DMS 273 treated with DMSO at 0.1 percent for 48 hours (cell line): Measurements from ENCODE around the gene DRG1.
"Not testable (repeated sequence)": the region's sequence is repeated elsewhere in the genome, so short reads cannot be mapped to it uniquely, and the experiment has no call there.

Experiments used
- DNase-seq: peaks from one replicate; lab custom pipeline; 2025; lab: John Stamatoyannopoulos, UW

The DRG1 gene

GRCh38 chr22:31442768-31443489, 43.5 kb downstream of the DRG1 start:
- no peak for DNase-seq

- no peak for DNase-seq
Measured at GRCh38 chr22:31443516-31443915, 44.1 kb downstream of the DRG1 start.

GRCh38 chr22:31445642-31446041, 46.2 kb downstream of the DRG1 start:
- DNase-seq: no peak

GRCh38 chr22:31446208-31446607, 46.8 kb downstream of the DRG1 start:
- DNase-seq: no peak

- DNase-seq: no peak
Measured at GRCh38 chr22:31446767-31447166, 47.4 kb downstream of the DRG1 start.

GRCh38 chr22:31447337-31447736, 47.9 kb downstream of the DRG1 start:
- DNase-seq: no peak

- no peak for DNase-seq
Measured at GRCh38 chr22:31448382-31448781, 49.0 kb downstream of the DRG1 start.

GRCh38 chr22:31449506-31449905, 50.1 kb downstream of the DRG1 start:
- no peak for DNase-seq

- no peak for DNase-seq
Measured at GRCh38 chr22:31451709-31452571, 52.5 kb downstream of the DRG1 start.

GRCh38 chr22:31461699-31462098, 62.3 kb downstream of the DRG1 start:
- no peak for DNase-seq

- DNase-seq: no peak
Measured at GRCh38 chr22:31465307-31465706, 65.9 kb downstream of the DRG1 start.

GRCh38 chr22:31474743-31475142, 75.3 kb downstream of the DRG1 start:
- no peak for DNase-seq

- DNase-seq: no peak
Measured at GRCh38 chr22:31475800-31476199, 76.4 kb downstream of the DRG1 start.

GRCh38 chr22:31477329-31477728, 77.9 kb downstream of the DRG1 start:
- no peak for DNase-seq

GRCh38 chr22:31481129-31481528, 81.7 kb downstream of the DRG1 start:
- no peak for DNase-seq

GRCh38 chr22:31482470-31482869, 83.1 kb downstream of the DRG1 start:
- DNase-seq: not testable (repeated sequence)
